Articular chondrocyte of knee joint (primary cell): ENCODE data around the gene SCD5. TPM values are rescaled to one million over a fixed set of nuclear protein-coding genes. Genes with fewer than 3 reads are reported as not detected.

Source experiments
- small RNA-seq: library from RNA; depleted of rRNA; stranded (forward); fragments of <200 nt; gene quantifications from one replicate; pipeline ENCODE3, GENCODE V24; 2012
- total RNA-seq: library from RNA; depleted of rRNA; stranded (reverse); fragments of >200 nt; gene quantifications from 2 replicates; pipeline ENCODE4 v1.2.3, GENCODE V29; 2012

Gene SCD5
- total RNA-seq, result 5.1 and 12.4 TPM in 2 replicates

GRCh38 chr4:82798168-82799005, at the start of gene SCD5:
Gene SCD5 (minus strand): TSS chr4:82798796. CDS start chr4:82798537, 259 bp downstream.

Small RNA genes lying within 50 kb of the gene (small RNA-seq; reads per million reads assigned to genes)
- not detected for gene MIR575

Other genes with a start within 250 kb of the SCD5 start
- gene TMEM150C, start 236.8 kb downstream of the SCD5 start, total RNA-seq, result 1.2 and 5.4 TPM in 2 replicates
- gene SEC31A, start 92.4 kb upstream of the SCD5 start, total RNA-seq, result 492 and 506 TPM in 2 replicates
- gene THAP9, start 101.9 kb upstream of the SCD5 start, total RNA-seq, result 6.3 and 7.4 TPM in 2 replicates
- 23.9 and 27.3 TPM in 2 replicates for gene LIN54, start 212.0 kb upstream of the SCD5 start, total RNA-seq
- gene COPS4, start 236.4 kb upstream of the SCD5 start, total RNA-seq, result 91.3 and 122 TPM in 2 replicates